ENCODE results near the gene MRPL39.

DNA sequence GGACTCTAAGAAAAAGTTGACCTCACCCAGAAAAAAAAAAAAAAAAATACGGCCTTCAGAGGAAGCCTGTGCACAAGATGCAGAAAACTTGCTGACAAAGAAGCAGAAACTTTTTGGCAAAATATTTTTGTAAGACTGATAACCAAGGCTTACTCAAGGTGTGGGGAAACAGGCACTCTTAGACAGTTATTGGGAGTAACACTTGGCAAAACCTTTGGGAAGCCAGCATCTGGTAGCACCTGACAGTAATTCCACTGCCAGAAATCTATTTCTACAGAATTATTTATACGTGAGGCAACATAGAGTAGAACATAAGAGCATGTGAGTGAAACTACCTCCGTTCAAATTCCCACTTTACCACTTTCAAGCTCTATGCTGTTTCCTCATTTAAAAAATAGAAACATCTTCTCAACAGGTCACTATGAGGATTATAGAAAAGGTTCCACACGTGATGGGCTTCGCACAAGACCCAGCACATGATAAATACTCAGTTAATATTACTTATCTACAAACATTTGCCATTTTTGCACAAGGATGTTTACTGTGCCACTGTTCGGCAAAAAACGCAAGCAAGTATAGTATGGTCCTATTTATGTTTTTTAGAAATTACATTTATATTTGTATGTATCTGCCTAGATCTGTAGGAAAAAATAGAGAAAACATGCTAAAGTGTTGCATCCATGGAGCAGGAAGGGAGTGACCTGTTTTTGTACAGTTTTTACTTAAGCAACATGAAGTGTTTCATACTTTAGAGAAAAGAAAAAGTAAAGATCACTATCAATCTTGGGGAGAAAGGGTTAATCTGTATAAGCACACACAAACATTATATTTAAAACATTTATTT is 22.2 kb downstream of the MRPL39 start:
- TF ChIP-seq, protein P1, sequence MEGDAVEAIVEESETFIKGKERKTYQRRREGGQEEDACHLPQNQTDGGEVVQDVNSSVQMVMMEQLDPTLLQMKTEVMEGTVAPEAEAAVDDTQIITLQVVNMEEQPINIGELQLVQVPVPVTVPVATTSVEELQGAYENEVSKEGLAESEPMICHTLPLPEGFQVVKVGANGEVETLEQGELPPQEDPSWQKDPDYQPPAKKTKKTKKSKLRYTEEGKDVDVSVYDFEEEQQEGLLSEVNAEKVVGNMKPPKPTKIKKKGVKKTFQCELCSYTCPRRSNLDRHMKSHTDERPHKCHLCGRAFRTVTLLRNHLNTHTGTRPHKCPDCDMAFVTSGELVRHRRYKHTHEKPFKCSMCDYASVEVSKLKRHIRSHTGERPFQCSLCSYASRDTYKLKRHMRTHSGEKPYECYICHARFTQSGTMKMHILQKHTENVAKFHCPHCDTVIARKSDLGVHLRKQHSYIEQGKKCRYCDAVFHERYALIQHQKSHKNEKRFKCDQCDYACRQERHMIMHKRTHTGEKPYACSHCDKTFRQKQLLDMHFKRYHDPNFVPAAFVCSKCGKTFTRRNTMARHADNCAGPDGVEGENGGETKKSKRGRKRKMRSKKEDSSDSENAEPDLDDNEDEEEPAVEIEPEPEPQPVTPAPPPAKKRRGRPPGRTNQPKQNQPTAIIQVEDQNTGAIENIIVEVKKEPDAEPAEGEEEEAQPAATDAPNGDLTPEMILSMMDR (IDR thresholded peaks at IDR 0.05; ENCODE audit: low read depth, low read length, poor library complexity, severe bottlenecking) = no peak
- TF ChIP-seq EZH2phosphoT487 (IDR thresholded peaks at IDR 0.05; ENCODE audit: borderline replicate concordance, low read length) = no peak
